Activated T-cell treated with anti-CD3 and anti-CD28 coated beads, Interleukin-2, amount 50 U/mL, for 24 hours (primary cell): Measurements from ENCODE around the gene SPATA1.
A peak's percentile ranks its signal among the peaks of the same experiment; 100 is the strongest.

ENCODE experiments used
- DNase-seq: peaks from one replicate; pipeline ENCODE4 v3.0.0-alpha.2; 2020
- H3K27ac Mint-ChIP-seq: 2 replicates; pipeline ENCODE4 v1.8.0; 2020; ENCODE audit warnings: mild to moderate bottlenecking, mixed read lengths
- H3K27me3 Mint-ChIP-seq: 2 replicates; pipeline ENCODE4 v1.8.0; 2020; ENCODE audit warnings: mixed read lengths
- H3K36me3 Mint-ChIP-seq: 2 replicates; pipeline ENCODE4 v1.8.0; 2020; ENCODE audit warnings: low read depth, mixed read lengths
- H3K4me1 Mint-ChIP-seq: 2 replicates; pipeline ENCODE4 v1.8.0; 2020; ENCODE audit warnings: low read depth, mixed read lengths
- H3K4me3 Mint-ChIP-seq: 2 replicates; pipeline ENCODE4 v1.8.0; 2020; ENCODE audit warnings: mild to moderate bottlenecking, moderate library complexity, mixed read lengths
- H3K9me3 Mint-ChIP-seq: 2 replicates; pipeline ENCODE4 v1.8.0; 2020; ENCODE audit warnings: mixed read lengths

Gene SPATA1, protein sequence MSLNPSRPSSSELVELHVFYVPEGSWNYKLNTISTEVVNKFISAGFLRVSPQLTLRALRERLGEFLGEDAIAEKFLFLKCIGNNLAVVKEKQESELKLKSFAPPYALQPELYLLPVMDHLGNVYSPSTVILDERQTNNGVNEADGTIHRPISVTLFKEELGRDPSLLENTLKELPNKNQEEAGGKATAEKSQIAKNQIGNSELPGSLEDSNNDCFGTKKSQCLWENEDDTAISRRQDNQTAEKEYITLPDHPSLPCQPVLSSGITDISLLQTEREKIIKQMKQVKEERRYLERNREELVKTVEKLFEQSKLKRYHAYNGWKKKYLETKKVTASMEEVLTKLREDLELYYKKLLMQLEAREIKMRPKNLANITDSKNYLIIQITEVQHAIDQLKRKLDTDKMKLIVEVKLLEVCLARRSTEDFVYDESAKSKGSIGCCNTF

DNA sequence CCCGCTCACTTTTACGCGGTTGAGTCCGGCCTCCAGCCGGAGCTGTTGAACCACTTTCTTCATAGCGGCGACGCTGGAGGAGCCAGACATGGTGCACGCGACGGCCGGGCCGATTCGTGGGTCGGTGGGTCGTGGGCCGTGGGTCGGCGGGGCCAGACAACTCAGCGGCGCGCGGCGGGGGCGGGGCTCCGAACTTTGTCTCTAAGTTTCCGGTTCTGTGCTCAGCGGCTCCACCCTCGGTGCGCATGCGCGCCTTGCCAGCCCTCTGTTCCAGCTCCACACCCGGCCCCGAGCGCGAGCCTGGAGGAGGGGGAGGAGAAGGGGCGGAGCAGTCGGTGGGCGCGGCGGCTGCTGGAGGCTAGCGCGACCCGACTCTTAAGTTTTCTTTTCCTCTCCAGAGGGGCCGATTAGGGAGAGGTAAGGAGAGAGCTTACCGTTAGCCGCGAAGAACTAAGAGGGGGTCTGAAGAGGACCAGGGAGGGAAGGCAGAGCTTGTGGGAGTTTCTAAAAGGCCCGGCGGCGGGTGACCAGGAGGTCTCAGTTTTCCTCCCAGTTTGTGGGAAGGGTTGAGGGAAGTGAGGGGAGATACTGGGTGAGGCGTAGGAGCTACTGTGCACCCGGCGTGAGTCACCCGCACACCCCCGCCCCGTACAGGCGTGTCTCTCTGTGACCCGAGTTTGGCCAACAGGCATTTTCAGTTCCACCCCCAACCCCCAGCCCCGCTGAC lies at the start of gene SPATA1, which contains the start of gene GNG5:
TSS of gene SPATA1 (plus strand) at position 385 of the 727 bp plus-strand sequence. CDS start 9,974 bp downstream, outside the sequence.
TSS of gene GNG5 (minus strand) at position 580 of the 727 bp plus-strand sequence. CDS start at position 90, 490 bp downstream.
- Mint-ChIP-seq H3K27me3 (no peaks in the 10 kb centered on the region), H3K4me1 (peaks cover 39% of the 10 kb centered on the region), H3K36me3 (peaks cover 47% of the 10 kb centered on the region), H3K27ac (peak within 1 kb of the TSS; percentile 99), H3K9me3 (peaks cover 11% of the 10 kb centered on the region), H3K4me3 (peak within 1 kb of the TSS; percentile 97)
- peak; percentile 98 for DNase-seq

DNA sequence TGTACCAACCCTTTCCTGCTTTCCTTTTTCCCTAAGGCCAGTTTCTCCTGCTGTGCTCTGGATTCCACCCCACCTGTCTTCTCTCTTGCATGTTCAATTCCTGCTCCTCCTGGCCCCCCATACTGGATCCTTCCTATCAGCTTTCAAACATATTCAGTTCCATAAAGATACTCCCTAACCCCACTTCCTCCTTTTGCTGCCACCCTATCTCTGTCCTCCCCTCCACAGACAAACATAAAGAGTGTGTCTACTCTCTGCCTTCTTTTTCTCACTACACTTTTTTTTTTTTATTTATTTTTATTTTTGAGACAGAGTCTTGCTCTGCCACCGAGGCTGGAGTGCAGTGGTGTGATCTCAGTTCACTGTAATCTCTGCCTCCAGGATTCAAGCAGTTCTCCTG lies 44.1 kb upstream of the SPATA1 start:
- Mint-ChIP-seq H3K4me1 (no peaks in the 10 kb centered on the region), H3K4me3 (no peak overlapping the region), H3K27ac (no peak overlapping the region), H3K27me3 (peaks cover 27% of the 10 kb centered on the region), H3K36me3 (no peaks in the 10 kb centered on the region), H3K9me3 (no peaks in the 10 kb centered on the region)
- DNase-seq: no peak

DNA sequence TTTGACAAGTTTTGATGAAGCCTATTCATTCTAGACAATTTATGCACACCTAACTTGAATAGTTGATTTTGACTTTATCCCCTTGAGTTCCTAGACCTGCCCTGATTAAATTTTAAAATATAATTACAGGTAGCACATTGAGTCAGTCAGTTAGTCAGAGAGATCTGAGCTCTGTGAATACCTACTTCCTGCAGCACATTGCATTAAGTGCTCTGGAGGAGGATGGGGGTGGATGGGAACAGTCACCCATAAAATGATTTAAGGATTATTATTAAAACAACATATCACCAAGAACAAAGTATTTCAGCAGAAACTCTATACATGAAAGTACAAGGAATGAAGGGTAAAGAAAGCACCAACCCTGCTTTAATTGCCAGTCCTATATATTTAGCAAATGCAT lies 38.9 kb upstream of the SPATA1 start:
- Mint-ChIP-seq H3K27ac (no peak overlapping the region), H3K4me1 (no peaks in the 10 kb centered on the region), H3K36me3 (no peaks in the 10 kb centered on the region), H3K9me3 (no peaks in the 10 kb centered on the region), H3K27me3 (peaks cover 66% of the 10 kb centered on the region), H3K4me3 (no peak overlapping the region)
- no peak for DNase-seq

DNA sequence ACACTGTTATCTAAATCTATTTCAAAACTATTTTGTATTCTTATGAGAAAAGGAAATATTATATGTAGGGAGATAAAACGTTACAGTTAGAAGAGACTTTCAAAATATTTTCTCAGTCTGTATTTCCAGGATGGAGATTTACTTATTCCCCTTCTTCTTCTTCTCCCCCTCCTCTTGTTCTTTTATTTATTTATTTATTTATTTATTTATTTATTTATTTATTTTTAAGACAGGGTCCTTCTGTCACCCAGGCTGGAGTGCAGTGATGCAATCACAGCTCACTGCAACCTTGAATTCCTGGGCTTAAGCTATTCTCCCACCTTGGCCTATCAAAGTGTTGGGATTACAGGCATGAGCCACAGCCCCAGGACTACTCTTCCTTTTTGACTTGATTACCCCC lies 30.0 kb upstream of the SPATA1 start:
- Mint-ChIP-seq H3K27me3 (peaks cover 45% of the 10 kb centered on the region), H3K27ac (no peak overlapping the region), H3K36me3 (peaks cover 28% of the 10 kb centered on the region), H3K9me3 (peaks cover 13% of the 10 kb centered on the region), H3K4me1 (peaks cover 19% of the 10 kb centered on the region), H3K4me3 (no peak overlapping the region)
- DNase-seq: no peak

DNA sequence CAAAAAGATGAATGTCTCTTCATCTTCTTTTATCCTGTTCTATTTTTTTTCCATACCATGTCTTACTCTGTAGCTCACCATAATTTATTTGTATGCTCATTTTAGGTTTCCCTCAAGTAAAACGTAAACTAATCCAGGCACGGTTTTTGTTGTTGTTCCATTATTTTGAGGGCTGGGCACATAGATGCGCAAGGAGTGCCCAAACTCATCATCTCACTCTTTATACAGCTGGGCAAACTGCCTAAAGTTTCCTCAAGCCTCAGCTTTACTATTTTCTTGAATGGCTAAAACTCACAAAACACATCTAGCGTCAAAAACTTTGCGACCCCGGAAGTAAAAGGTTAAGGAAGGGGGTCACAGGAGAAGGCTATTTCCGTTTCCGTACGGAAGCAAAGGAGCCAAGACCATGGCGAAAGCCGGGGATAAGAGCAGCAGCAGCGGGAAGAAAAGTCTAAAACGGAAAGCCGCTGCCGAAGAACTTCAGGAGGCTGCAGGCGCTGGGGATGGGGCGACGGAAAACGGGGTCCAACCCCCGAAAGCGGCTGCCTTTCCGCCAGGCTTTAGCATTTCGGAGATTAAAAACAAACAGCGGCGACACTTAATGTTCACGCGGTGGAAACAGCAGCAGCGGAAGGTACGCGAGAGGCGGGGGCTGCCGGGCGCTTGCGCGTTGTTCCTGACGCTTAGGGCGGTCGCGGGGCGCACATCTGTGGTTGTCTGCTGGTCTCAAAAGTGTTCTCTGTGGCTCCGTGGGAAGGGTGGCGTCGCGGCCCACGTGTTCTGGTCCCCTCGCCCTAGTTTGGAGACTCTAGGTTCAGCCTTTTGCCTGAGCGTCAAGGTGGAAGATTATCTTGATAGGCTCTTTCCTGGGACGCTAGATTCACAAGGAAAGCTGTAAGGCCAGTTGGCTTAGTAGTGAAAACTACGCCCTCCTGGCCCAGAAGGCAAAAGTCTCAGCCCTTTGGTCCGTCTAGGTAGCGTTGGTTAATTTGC lies 27.0 kb upstream of the SPATA1 start, which contains the start of gene RPF1:
TSS of gene RPF1 (plus strand) at position 391 of the 993 bp plus-strand sequence. CDS start at position 407, 16 bp downstream.
- peak; percentile 86 for DNase-seq
- Mint-ChIP-seq H3K4me3 (peak within 1 kb of the TSS; percentile 98), H3K27ac (peak within 1 kb of the TSS; percentile 99), H3K36me3 (peaks cover 58% of the 10 kb centered on the region), H3K9me3 (peaks cover 13% of the 10 kb centered on the region), H3K4me1 (peaks cover 42% of the 10 kb centered on the region), H3K27me3 (peaks cover 24% of the 10 kb centered on the region)

DNA sequence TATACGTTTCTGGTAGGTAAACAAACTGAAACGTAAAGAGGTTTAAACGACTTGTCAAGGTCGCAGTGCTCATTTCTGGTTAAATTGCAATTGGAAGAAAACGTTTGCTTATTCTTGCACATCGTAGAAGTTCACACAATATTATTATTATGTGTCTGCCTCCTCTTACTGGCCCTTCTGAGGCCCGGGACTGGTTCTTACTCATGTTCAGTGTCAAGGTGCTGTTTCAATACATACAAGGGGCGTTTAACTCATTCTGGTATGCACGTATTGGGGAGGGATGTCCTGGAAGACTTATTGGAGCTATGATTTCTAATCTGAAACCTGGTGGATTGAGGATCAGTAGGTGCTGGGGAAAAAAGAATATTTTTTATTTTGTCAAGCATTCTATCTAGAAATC lies 26.2 kb upstream of the SPATA1 start:
- Mint-ChIP-seq H3K36me3 (peaks cover 66% of the 10 kb centered on the region), H3K27ac (peak overlapping the region; percentile 99), H3K9me3 (peaks cover 13% of the 10 kb centered on the region), H3K4me1 (peaks cover 44% of the 10 kb centered on the region), H3K27me3 (peaks cover 17% of the 10 kb centered on the region), H3K4me3 (peak overlapping the region; percentile 98)
- DNase-seq: no peak

DNA sequence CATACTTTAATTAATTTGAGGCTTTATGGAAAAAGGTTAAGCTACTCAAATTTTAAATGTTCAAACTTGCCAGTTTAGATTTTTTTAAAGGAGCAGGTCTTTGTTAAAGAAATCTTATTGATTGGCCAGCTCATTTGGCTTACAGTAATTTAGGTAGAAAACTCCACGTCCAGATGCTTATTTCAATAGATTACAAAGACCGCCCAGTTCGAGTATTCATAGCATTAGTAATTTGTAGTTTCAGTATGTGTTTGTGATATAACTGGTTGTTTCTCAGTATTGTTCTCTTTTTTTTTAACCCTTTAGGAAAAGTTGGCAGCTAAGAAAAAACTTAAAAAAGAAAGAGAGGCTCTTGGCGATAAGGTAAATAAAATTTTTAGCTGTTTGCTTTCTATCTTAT lies 25.5 kb upstream of the SPATA1 start:
- Mint-ChIP-seq H3K27me3 (peaks cover 13% of the 10 kb centered on the region), H3K27ac (peak overlapping the region; percentile 14), H3K4me3 (peak overlapping the region; percentile 98), H3K9me3 (peaks cover 13% of the 10 kb centered on the region), H3K4me1 (peaks cover 48% of the 10 kb centered on the region), H3K36me3 (peaks cover 73% of the 10 kb centered on the region)
- no peak for DNase-seq

DNA sequence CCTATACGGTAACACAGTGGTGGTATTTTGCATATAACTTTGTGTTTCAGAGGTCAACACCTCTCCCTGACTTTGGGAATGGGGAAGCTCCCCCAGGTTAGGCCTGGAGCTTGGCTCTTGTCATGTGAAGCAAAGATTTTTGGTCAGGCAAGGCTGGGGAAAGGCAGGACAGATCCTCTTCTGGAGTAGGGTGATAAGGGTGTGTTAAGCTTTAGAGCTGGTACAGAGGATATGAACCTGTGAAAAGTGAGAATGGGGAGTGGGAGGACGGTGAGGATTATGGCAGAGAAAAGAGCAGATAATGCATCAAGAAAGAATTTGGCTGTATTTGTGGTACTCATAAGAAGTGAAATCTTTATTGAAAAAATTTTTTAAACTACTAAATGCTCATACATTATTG lies 24.9 kb upstream of the SPATA1 start:
- peak overlapping the region; percentile 98 for H3K4me3 Mint-ChIP-seq
- peaks cover 16% of the 10 kb centered on the region for H3K9me3 Mint-ChIP-seq

DNA sequence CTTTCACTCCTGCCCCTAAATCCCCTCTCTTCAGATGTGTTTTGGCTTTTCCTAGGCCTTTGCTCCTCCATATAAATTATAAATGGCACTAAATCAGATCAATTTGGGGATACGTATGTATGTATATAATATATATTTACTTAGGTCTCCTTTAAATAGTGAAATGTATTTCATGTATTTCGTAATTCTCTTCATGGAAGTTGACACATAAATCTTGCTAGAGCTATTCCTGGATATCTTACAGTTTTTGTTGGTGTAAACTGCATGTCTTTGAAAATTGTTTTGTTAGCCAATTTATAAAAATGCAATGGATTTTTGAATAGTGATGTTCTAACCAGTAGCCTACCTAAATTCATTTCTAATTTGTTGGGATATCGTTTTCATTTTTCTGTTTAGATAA lies 18.1 kb upstream of the SPATA1 start:
- Mint-ChIP-seq H3K4me1 (peaks cover 37% of the 10 kb centered on the region), H3K27ac (peak overlapping the region; percentile 59), H3K9me3 (peaks cover 3% of the 10 kb centered on the region), H3K27me3 (no peaks in the 10 kb centered on the region), H3K36me3 (peaks cover 94% of the 10 kb centered on the region), H3K4me3 (no peak overlapping the region)
- DNase-seq: no peak

More for the DNA sequence above, 24.9 kb upstream of the SPATA1 start:
- peaks cover 10% of the 10 kb centered on the region for H3K27me3 Mint-ChIP-seq
- peaks cover 79% of the 10 kb centered on the region for H3K36me3 Mint-ChIP-seq
- no peak for DNase-seq
- H3K27ac Mint-ChIP-seq: no peak overlapping the region
- peaks cover 54% of the 10 kb centered on the region for H3K4me1 Mint-ChIP-seq

DNA sequence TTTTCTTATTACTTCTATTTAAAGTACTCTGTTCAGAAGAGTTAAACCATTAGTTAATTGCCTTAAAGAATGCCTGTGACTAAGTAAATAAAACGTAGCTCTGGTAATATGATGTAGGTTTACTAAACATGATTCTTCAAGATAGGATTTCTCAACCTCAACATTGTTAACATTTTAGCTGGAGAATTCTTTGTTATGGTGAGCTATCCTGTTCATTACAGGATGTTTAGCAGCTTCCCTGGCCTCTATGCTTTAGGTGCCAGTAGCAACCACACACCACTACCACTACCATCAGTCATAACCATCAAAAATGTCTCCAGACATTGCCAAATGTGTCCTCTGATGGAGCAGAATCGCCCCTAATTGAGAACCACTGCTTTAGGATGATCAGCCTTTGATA lies 16.4 kb upstream of the SPATA1 start:
- no peak for DNase-seq
- H3K36me3 Mint-ChIP-seq: peaks cover 92% of the 10 kb centered on the region
- H3K4me1 Mint-ChIP-seq: peaks cover 33% of the 10 kb centered on the region
- peaks cover 3% of the 10 kb centered on the region for H3K9me3 Mint-ChIP-seq
- no peak overlapping the region for H3K27ac Mint-ChIP-seq
- no peak overlapping the region for H3K4me3 Mint-ChIP-seq
- H3K27me3 Mint-ChIP-seq: no peaks in the 10 kb centered on the region

DNA sequence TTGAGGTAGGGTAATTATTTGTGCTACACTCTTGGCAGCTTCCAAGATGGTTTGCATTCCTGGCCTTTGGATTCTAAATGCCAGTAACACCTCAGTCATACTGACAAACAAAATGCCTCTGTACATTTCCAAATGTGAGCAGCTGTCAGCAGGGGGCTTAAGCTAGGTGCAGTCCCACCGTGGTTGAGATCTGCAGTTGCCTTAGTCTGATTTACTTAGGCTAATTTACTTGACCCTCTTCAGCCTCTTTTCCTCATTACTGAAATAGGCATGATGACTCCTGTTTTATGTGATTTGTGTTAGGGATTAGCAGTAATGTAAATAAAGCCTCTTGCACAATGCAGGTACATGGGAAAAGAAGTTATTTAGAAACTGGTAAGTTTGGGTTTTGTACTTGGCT lies 13.5 kb upstream of the SPATA1 start:
- peak overlapping the region; percentile 14 for H3K27ac Mint-ChIP-seq
- DNase-seq: no peak
- H3K4me1 Mint-ChIP-seq: peaks cover 24% of the 10 kb centered on the region
- H3K27me3 Mint-ChIP-seq: no peaks in the 10 kb centered on the region
- peaks cover 93% of the 10 kb centered on the region for H3K36me3 Mint-ChIP-seq
- no peak overlapping the region for H3K4me3 Mint-ChIP-seq
- H3K9me3 Mint-ChIP-seq: no peaks in the 10 kb centered on the region

DNA sequence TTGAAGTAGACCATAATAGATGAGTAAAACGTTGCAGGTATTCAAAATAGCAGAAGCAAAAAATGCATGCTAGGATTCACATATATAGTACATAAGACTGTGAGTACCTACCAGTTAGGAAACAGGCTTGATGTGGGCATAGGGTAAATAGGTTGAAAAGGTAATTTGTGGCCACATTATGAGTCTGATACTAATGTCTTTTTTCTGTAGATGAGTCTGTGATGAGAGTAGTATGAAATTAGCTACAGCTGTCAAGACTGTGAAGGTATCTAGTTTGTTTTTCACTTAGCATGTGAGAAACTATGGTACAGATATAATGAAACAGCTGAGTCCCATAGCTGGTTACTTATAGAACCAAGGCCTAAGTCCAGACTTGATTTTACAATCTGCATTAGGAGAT lies 12.4 kb upstream of the SPATA1 start:
- Mint-ChIP-seq H3K4me1 (peaks cover 25% of the 10 kb centered on the region), H3K9me3 (no peaks in the 10 kb centered on the region), H3K4me3 (no peak overlapping the region), H3K36me3 (peaks cover 97% of the 10 kb centered on the region), H3K27me3 (no peaks in the 10 kb centered on the region), H3K27ac (peak overlapping the region; percentile 34)
- no peak for DNase-seq

DNA sequence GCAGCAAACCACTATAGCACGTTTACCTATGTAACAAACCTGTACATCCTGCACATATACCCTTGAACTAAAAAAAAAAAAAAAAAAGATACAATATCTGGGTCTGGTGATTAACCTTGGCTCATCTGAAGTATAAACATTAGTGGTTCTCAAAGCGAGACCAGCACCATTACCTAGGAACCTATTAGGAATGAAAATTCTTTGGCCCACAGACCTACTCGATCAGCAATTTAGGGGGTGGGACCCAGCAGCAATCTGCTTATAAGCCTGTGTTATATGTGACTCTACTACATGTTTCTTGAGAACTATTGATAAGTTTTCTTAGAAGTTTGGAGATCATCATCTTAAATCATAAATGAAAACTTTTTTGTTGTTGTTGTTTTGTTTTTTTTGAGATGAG lies 9.7 kb upstream of the SPATA1 start:
- no peaks in the 10 kb centered on the region for H3K9me3 Mint-ChIP-seq
- H3K27me3 Mint-ChIP-seq: no peaks in the 10 kb centered on the region
- DNase-seq: no peak
- H3K4me3 Mint-ChIP-seq: no peak overlapping the region
- H3K4me1 Mint-ChIP-seq: peaks cover 42% of the 10 kb centered on the region
- H3K27ac Mint-ChIP-seq: no peak overlapping the region
- H3K36me3 Mint-ChIP-seq: peaks cover 97% of the 10 kb centered on the region
